Nephron progenitor cell (in vitro differentiated cells): Measurements from ENCODE around the gene MS4A2.
"Not testable (repeated sequence)": the region's sequence is repeated elsewhere in the genome, so short reads cannot be mapped to it uniquely, and the experiment has no call there.

ENCODE experiments used
- DNase-seq: peaks from one replicate; pipeline ENCODE4 v3.0.0; 2021
- H3K27ac Mint-ChIP-seq: 2 replicates; pipeline ENCODE4 v1.8.0; 2021; ENCODE audit warnings: mild to moderate bottlenecking, moderate library complexity, mixed read lengths
- H3K27me3 Mint-ChIP-seq: 2 replicates; pipeline ENCODE4 v1.8.0; 2021; ENCODE audit warnings: mild to moderate bottlenecking, low read depth, mixed read lengths; ENCODE audit not compliant: poor library complexity
- H3K36me3 Mint-ChIP-seq: 2 replicates; pipeline ENCODE4 v1.8.0; 2021; ENCODE audit warnings: low read depth, mixed read lengths
- H3K4me1 Mint-ChIP-seq: 2 replicates; pipeline ENCODE4 v1.8.0; 2021; ENCODE audit warnings: mixed read lengths
- H3K4me3 Mint-ChIP-seq: 2 replicates; pipeline ENCODE4 v1.8.0; 2021; ENCODE audit warnings: mild to moderate bottlenecking, moderate library complexity, mixed read lengths
- H3K9me3 Mint-ChIP-seq: 2 replicates; pipeline ENCODE4 v1.8.0; 2021; ENCODE audit warnings: mild to moderate bottlenecking, moderate library complexity, mixed read lengths
- CTCF ChIP-seq: fragments of 200-600 bp; sonication (generic); IDR thresholded peaks from 2 replicates; pipeline ENCODE4 v1.5.0; 2021; ENCODE audit warnings: antibody characterized with exemption

The MS4A2 gene

DNA sequence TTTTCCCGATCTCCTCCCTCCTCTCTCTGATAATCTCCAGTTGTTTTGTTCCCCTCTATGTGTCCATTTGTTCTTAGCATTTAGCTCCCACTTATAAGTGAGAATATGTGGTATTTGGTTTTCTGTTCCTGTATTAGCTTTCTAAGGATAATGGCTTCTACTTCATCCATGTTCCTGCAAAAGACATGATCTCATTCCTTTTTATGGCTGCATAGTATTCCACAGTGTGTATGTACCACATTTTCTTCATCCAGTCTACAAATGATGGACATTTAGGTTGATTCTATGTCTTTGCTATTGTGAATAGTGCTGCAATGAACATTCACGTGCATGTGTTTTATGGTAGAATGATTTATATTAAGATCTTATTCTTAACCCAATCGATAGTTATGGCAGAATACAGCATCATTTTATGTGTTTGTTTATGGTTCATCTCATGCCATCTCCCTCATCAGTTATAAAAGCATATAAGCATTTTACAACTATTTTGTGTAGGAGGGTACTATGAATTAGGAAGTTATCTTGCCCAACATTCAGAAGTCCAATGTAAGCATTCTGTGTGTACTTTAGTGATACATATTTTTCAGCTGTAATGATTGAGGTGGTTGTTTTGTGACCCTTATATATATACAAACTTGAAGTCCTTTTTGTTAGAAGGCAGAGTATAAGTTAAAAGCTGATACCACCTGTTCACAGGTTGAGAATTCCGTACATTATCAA, 28.8 kb upstream of the MS4A2 start:
- Mint-ChIP-seq H3K27ac (no peak overlapping the region), H3K9me3 (no peaks in the 10 kb centered on the region), H3K4me3 (no peak overlapping the region), H3K27me3 (no peaks in the 10 kb centered on the region), H3K4me1 (no peaks in the 10 kb centered on the region), H3K36me3 (no peaks in the 10 kb centered on the region)
- no peak for TF ChIP-seq CTCF
- DNase-seq: no peak

GRCh38 chr11:60064111-60064510, 24.4 kb upstream of the MS4A2 start:
- Mint-ChIP-seq H3K4me1 (no peaks in the 10 kb centered on the region), H3K27me3 (no peaks in the 10 kb centered on the region), H3K27ac (no peak overlapping the region), H3K4me3 (no peak overlapping the region), H3K9me3 (no peaks in the 10 kb centered on the region), H3K36me3 (no peaks in the 10 kb centered on the region)
- DNase-seq: no peak
- TF ChIP-seq CTCF: no peak

DNA sequence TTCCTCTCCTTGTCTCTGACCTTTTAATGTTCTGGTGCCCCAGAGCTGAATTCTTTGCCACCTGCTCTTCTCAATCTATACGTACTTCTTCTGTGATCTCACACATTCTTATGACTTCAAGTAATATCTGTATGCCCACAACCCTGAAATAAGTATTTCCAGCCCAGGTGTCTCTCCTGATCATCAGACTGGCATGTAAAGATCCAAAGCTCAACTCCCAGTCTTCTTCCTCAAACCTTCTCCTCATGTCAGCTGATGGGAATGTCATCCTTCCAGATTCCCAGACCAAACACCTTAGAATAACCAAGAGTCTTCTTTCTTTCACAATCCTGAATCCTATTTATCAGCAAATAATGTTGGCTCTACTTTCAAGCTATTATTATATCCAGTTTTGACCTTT, 22.7 kb upstream of the MS4A2 start:
- Mint-ChIP-seq H3K9me3 (no peaks in the 10 kb centered on the region), H3K4me1 (no peaks in the 10 kb centered on the region), H3K27me3 (no peaks in the 10 kb centered on the region), H3K27ac (no peak overlapping the region), H3K4me3 (no peak overlapping the region), H3K36me3 (no peaks in the 10 kb centered on the region)
- no peak for DNase-seq
- TF ChIP-seq CTCF: no peak

DNA sequence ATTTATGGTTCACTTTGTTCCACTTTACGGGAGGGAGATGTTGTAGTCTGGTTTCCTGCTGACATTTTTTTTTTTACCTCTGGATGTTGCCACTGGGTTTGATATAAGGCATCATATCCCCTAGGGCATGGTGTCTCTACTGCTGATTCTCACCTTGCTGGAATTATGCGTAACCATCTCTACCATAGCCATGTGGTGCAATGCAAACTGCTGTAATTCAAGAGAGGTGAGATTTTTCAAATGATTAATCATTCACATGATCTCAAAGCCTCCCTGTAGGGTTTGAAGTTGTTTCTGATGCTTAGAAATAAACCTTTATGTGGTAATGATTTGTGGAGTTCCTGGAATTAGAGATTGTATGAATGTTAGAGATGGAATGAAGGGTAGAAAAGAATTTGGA, 19.0 kb upstream of the MS4A2 start:
- H3K4me1 Mint-ChIP-seq: peaks cover 10% of the 10 kb centered on the region
- peaks cover 9% of the 10 kb centered on the region for H3K9me3 Mint-ChIP-seq
- H3K27me3 Mint-ChIP-seq: no peaks in the 10 kb centered on the region
- H3K36me3 Mint-ChIP-seq: no peaks in the 10 kb centered on the region
- H3K27ac Mint-ChIP-seq: no peak overlapping the region
- no peak for TF ChIP-seq CTCF
- no peak overlapping the region for H3K4me3 Mint-ChIP-seq
- DNase-seq: no peak

DNA sequence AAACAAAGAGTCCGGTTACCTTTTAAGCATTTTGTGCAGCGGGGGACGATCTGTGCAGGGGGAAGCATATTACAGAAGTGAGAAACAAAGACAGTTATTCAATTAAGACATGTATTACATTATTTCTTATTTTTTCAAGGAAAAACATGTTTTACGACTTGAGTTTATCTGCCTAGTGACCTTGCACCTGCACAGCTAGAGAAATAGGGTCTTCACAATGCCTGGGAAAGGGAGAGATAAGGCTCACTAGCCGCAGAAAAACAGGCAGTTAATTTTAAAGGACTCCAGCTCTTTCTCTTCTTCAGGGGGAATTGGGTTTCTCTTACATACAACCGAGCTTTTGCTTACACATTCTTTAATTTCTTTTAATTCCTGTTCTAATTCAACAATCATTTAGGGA, 16.8 kb upstream of the MS4A2 start:
- H3K27me3 Mint-ChIP-seq, H3K27ac Mint-ChIP-seq, H3K36me3 Mint-ChIP-seq, DNase-seq, H3K4me1 Mint-ChIP-seq, H3K4me3 Mint-ChIP-seq: not testable (repeated sequence)
- H3K9me3 Mint-ChIP-seq: peaks cover 13% of the 10 kb centered on the region

- Mint-ChIP-seq H3K27me3 (no peaks in the 10 kb centered on the region), H3K27ac (no peak overlapping the region), H3K9me3 (peaks cover 13% of the 10 kb centered on the region), H3K4me3 (no peak overlapping the region), H3K36me3 (no peaks in the 10 kb centered on the region), H3K4me1 (no peaks in the 10 kb centered on the region)
- no peak for TF ChIP-seq CTCF
- no peak for DNase-seq
Observed at GRCh38 chr11:60077216-60077817, 11.1 kb upstream of the MS4A2 start.
